Fibroblast of lung (primary cell): ENCODE measurements around the gene ERBB4.

Source experiments
- CTCF ChIP-seq, 2 donors: IDR thresholded peaks in 1 of 2; conservative IDR thresholded peaks in 1 of 2; 1 replicate in 1 of 2; 2 replicates in 1 of 2; pipeline ENCODE4 v1.5.1; 2011 to 2012; ENCODE audit warnings: low read length in 2 of 2, control low read depth in 1 of 2, inconsistent platforms in 1 of 2, low read depth in 1 of 2, mild to moderate bottlenecking in 1 of 2
- EZH2 ChIP-seq: IDR thresholded peaks from 2 replicates; pipeline ENCODE4 v1.5.1; 2012; ENCODE audit warnings: low read length, control low read depth, mild to moderate bottlenecking; ENCODE audit errors: missing control alignments

- no peak for TF ChIP-seq CTCF (conservative IDR thresholded peaks at IDR 0.05 in 1 of 2, IDR thresholded peaks at IDR 0.05 in 1 of 2; ENCODE audit: low read depth in 1 of 2, low read length in 2 of 2)
- TF ChIP-seq EZH2: no peak
Measured at GRCh38 chr2:212076456-212076855, 462.1 kb downstream of the ERBB4 start.
